ENCODE measurements around the gene GAS2L2.

Gene GAS2L2

DNA sequence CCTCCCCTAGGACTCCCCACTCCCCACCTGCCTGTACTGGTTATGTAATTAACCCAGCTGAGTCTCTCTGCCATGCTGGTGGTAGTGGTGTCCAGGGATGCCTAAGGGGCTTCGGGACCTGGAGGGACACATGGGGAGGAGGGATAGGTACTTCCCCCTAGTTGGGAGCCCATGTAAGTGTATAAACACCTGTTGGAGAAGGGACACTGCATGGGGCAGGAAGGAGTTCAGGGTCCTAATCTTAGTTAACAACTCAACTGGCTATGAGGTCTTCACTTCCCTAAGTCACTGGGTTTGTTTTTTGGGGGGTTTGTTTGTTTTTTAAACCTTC, 20.3 kb downstream of the GAS2L2 start:
- Histone ChIP-seq H3K4me1 (ENCODE audit: insufficient read depth, low read length) (peaks cover 11% of the 10 kb centered on the region), H3K9me3 (ENCODE audit: low read length) (no peaks in the 10 kb centered on the region), H3K9ac (ENCODE audit: low read length) (no peak overlapping the region), H3K27ac (ENCODE audit: low read depth, low read length) (no peak overlapping the region), H3K4me3 (ENCODE audit: low read depth in 1 of 2, low read length in 2 of 2) (no peak overlapping the region), H3K27me3 (ENCODE audit: control insufficient read depth in 1 of 2, insufficient read depth in 2 of 2, low read length in 2 of 2) (no peaks in the 10 kb centered on the region), H3K36me3 (ENCODE audit: insufficient read depth, low read length) (no peaks in the 10 kb centered on the region)

- Histone ChIP-seq H3K27me3 (ENCODE audit: control insufficient read depth in 1 of 2, insufficient read depth in 2 of 2, low read length in 2 of 2) (no peaks in the 10 kb centered on the region), H3K4me3 (ENCODE audit: low read depth in 1 of 2, low read length in 2 of 2) (peak overlapping the region in 1 of 2 donors; percentile 61), H3K4me1 (ENCODE audit: insufficient read depth, low read length) (peaks cover 11% of the 10 kb centered on the region), H3K36me3 (ENCODE audit: insufficient read depth, low read length) (no peaks in the 10 kb centered on the region), H3K9me3 (ENCODE audit: low read length) (no peaks in the 10 kb centered on the region), H3K9ac (ENCODE audit: low read length) (no peak overlapping the region), H3K27ac (ENCODE audit: low read depth, low read length) (no peak overlapping the region)
Observed at GRCh38 chr17:35731917-35732805, 20.9 kb downstream of the GAS2L2 start.

DNA sequence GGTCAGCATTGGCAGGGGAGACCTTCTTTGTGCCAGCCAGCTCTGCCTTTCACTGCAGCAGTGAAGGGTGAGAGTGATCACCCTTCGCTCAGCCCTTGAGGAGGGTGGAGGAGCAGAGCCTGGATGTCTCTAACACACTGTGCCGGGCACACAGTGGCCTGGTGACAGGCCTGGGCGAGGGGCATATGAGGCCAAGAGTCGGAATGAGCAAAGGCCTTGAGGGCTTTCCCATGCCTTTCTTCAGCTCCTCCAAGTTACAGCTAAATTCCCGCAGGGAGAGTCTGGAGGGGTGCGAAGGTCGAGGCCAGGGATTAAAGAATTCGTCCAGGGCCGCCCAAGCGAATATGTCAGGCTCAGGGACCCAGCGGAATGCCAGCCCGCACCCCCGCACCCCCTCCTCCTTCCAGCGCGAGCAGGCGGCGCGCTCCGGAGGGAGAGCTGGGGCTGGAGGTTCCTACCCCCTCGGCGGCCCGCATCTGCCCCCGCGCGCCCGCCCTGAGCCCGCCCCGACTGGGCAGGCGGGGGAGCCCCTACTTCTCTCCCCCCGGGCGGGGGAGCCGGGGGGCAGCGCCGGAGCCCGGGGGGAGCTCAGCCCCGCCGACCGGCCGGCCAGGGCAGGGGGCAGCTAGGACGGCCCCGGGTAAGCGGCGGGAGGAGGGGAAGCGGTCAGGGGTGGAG, 21.7 kb downstream of the GAS2L2 start, which contains the start of gene RASL10B:
TSS of gene RASL10B (plus strand) at position 401 of the 678 bp plus-strand sequence. CDS start 3,546 bp downstream, outside the sequence.
- Histone ChIP-seq H3K27ac (ENCODE audit: low read depth, low read length) (no peak within 1 kb of the TSS), H3K4me1 (ENCODE audit: insufficient read depth, low read length) (peaks cover 11% of the 10 kb centered on the region), H3K27me3 (ENCODE audit: control insufficient read depth in 1 of 2, insufficient read depth in 2 of 2, low read length in 2 of 2) (no peaks in the 10 kb centered on the region), H3K4me3 (ENCODE audit: low read depth in 1 of 2, low read length in 2 of 2) (peak within 1 kb of the TSS; percentile 42 to 61), H3K9ac (ENCODE audit: low read length) (no peak within 1 kb of the TSS), H3K9me3 (ENCODE audit: low read length) (no peaks in the 10 kb centered on the region), H3K36me3 (ENCODE audit: insufficient read depth, low read length) (no peaks in the 10 kb centered on the region)

- no peaks in the 10 kb centered on the region for H3K27me3 ChIP-seq (ENCODE audit: control insufficient read depth in 1 of 2, insufficient read depth in 2 of 2, low read length in 2 of 2)
- H3K27ac ChIP-seq (ENCODE audit: low read depth, low read length), result no peak overlapping the region
- H3K36me3 ChIP-seq (ENCODE audit: insufficient read depth, low read length), result peaks cover 5% of the 10 kb centered on the region
- H3K4me1 ChIP-seq (ENCODE audit: insufficient read depth, low read length), result peaks cover 11% of the 10 kb centered on the region
- no peak overlapping the region for H3K4me3 ChIP-seq (ENCODE audit: low read depth in 1 of 2, low read length in 2 of 2)
- no peak overlapping the region for H3K9ac ChIP-seq (ENCODE audit: low read length)
- no peaks in the 10 kb centered on the region for H3K9me3 ChIP-seq (ENCODE audit: low read length)
Observed at GRCh38 chr17:35730400-35731005, 22.5 kb downstream of the GAS2L2 start.

DNA sequence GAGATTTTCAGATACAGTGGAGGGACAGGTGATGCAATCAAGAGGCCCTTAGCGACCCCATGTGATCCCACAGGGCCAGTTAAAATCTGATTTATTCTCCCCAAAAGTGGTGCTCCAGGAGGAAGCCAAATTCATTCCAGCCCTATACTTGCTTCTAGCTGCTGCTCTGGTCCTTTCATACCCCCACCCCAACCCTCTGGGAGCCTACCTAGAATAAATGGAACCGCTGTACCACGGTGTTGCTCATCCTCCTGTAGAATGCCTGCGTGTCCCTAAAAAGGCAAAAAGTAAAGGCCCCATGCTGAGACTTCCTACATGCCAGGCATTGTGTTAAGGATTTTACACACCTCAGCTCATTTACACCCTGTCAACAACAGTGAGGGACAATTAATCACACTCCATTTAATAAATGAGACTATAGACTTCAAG, 23.6 kb downstream of the GAS2L2 start:
- no peaks in the 10 kb centered on the region for H3K27me3 ChIP-seq (ENCODE audit: control insufficient read depth in 1 of 2, insufficient read depth in 2 of 2, low read length in 2 of 2)
- peaks cover 16% of the 10 kb centered on the region for H3K36me3 ChIP-seq (ENCODE audit: insufficient read depth, low read length)
- no peak overlapping the region for H3K27ac ChIP-seq (ENCODE audit: low read depth, low read length)
- no peaks in the 10 kb centered on the region for H3K9me3 ChIP-seq (ENCODE audit: low read length)
- peaks cover 11% of the 10 kb centered on the region for H3K4me1 ChIP-seq (ENCODE audit: insufficient read depth, low read length)
- H3K9ac ChIP-seq (ENCODE audit: low read length), result no peak overlapping the region
- no peak overlapping the region for H3K4me3 ChIP-seq (ENCODE audit: low read depth in 1 of 2, low read length in 2 of 2)

DNA sequence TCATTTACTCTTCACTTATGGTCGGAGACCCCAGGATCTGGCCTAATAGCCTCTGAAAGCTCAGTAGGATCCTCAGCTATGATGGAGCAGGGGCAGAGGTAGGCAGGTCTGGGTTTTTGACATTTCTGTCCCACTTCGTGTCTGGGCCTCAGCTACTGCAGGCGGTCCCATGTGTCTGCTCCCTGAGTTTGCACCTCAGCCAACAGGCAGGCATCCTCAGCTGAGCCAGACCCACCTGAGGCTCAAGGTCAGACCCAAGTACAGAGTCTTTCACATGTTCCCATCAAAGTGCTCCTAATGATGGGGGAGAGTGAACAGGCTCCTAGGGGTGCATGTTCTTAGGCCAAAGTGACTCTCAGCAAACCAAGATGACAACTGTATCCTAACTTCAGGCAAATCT, 24.5 kb downstream of the GAS2L2 start:
- H3K9me3 ChIP-seq (ENCODE audit: low read length), result no peaks in the 10 kb centered on the region
- no peak overlapping the region for H3K4me3 ChIP-seq (ENCODE audit: low read depth in 1 of 2, low read length in 2 of 2)
- H3K4me1 ChIP-seq (ENCODE audit: insufficient read depth, low read length), result peaks cover 11% of the 10 kb centered on the region
- no peak overlapping the region for H3K9ac ChIP-seq (ENCODE audit: low read length)
- H3K36me3 ChIP-seq (ENCODE audit: insufficient read depth, low read length), result peaks cover 25% of the 10 kb centered on the region
- no peak overlapping the region for H3K27ac ChIP-seq (ENCODE audit: low read depth, low read length)
- no peaks in the 10 kb centered on the region for H3K27me3 ChIP-seq (ENCODE audit: control insufficient read depth in 1 of 2, insufficient read depth in 2 of 2, low read length in 2 of 2)

- Histone ChIP-seq H3K27ac (ENCODE audit: low read depth, low read length) (no peak overlapping the region), H3K9me3 (ENCODE audit: low read length) (no peaks in the 10 kb centered on the region), H3K4me3 (ENCODE audit: low read depth in 1 of 2, low read length in 2 of 2) (no peak overlapping the region), H3K9ac (ENCODE audit: low read length) (no peak overlapping the region), H3K36me3 (ENCODE audit: insufficient read depth, low read length) (peaks cover 32% of the 10 kb centered on the region), H3K4me1 (ENCODE audit: insufficient read depth, low read length) (peaks cover 11% of the 10 kb centered on the region), H3K27me3 (ENCODE audit: control insufficient read depth in 1 of 2, insufficient read depth in 2 of 2, low read length in 2 of 2) (no peaks in the 10 kb centered on the region)
Observed at GRCh38 chr17:35727635-35728034, 25.4 kb downstream of the GAS2L2 start.

DNA sequence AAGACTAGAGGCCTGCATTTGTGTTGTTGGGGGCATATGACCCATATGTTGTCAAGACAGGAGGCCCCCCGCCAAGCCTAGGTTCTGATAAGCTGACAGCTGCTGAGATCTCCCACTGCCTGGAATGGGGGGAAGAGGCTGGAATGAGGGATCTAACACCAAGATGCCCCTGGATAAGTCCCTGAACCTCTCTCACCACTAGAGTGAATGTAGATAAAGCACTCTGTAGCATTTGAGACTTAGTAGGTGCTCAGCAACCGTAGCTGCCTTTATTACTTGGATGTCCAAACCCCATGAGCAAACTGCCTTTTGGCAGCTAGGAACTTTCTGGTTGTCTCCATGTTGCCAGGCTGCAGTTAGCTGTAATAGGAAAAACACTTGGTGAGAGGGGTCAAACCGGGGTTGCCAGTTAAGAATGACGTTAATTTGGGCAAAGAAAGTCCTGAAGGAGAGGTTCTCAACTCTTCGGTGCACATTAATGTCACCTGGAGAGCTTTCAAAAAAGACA, 26.0 kb downstream of the GAS2L2 start:
- peaks cover 11% of the 10 kb centered on the region for H3K4me1 ChIP-seq (ENCODE audit: insufficient read depth, low read length)
- H3K27ac ChIP-seq (ENCODE audit: low read depth, low read length), result no peak overlapping the region
- no peak overlapping the region for H3K9ac ChIP-seq (ENCODE audit: low read length)
- peaks cover 32% of the 10 kb centered on the region for H3K36me3 ChIP-seq (ENCODE audit: insufficient read depth, low read length)
- H3K9me3 ChIP-seq (ENCODE audit: low read length), result no peaks in the 10 kb centered on the region
- no peaks in the 10 kb centered on the region for H3K27me3 ChIP-seq (ENCODE audit: control insufficient read depth in 1 of 2, insufficient read depth in 2 of 2, low read length in 2 of 2)
- no peak overlapping the region for H3K4me3 ChIP-seq (ENCODE audit: low read depth in 1 of 2, low read length in 2 of 2)

GRCh38 chr17:35726127-35726952, 26.7 kb downstream of the GAS2L2 start:
- Histone ChIP-seq H3K4me3 (ENCODE audit: low read depth in 1 of 2, low read length in 2 of 2) (no peak overlapping the region), H3K27ac (ENCODE audit: low read depth, low read length) (no peak overlapping the region), H3K27me3 (ENCODE audit: control insufficient read depth in 1 of 2, insufficient read depth in 2 of 2, low read length in 2 of 2) (no peaks in the 10 kb centered on the region), H3K9me3 (ENCODE audit: low read length) (no peaks in the 10 kb centered on the region), H3K4me1 (ENCODE audit: insufficient read depth, low read length) (peaks cover 10% of the 10 kb centered on the region), H3K9ac (ENCODE audit: low read length) (no peak overlapping the region), H3K36me3 (ENCODE audit: insufficient read depth, low read length) (peaks cover 36% of the 10 kb centered on the region)

DNA sequence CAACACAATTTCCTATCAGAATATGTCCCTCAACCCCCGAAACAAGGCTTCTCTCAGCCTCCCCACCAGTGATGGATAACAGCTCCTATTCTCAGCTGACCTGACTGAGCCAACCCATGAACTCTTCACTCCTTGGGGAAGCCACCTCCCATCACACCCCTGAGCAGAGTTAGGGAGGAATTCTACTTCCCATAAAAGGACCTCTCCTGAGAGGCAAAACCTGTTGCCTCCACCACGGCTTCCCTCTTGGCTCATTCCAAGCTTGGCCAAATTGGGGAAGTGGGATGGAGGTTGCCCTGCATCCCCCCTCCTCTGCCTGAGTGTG, 27.3 kb downstream of the GAS2L2 start:
- Histone ChIP-seq H3K9ac (ENCODE audit: low read length) (no peak overlapping the region), H3K4me3 (ENCODE audit: low read depth in 1 of 2, low read length in 2 of 2) (no peak overlapping the region), H3K27me3 (ENCODE audit: control insufficient read depth in 1 of 2, insufficient read depth in 2 of 2, low read length in 2 of 2) (no peaks in the 10 kb centered on the region), H3K27ac (ENCODE audit: low read depth, low read length) (no peak overlapping the region), H3K36me3 (ENCODE audit: insufficient read depth, low read length) (peaks cover 41% of the 10 kb centered on the region), H3K9me3 (ENCODE audit: low read length) (no peaks in the 10 kb centered on the region), H3K4me1 (ENCODE audit: insufficient read depth, low read length) (peaks cover 5% of the 10 kb centered on the region)

GRCh38 chr17:35725058-35725457, 28.0 kb downstream of the GAS2L2 start:
- Histone ChIP-seq H3K36me3 (ENCODE audit: insufficient read depth, low read length) (peaks cover 43% of the 10 kb centered on the region), H3K9ac (ENCODE audit: low read length) (no peak overlapping the region), H3K4me3 (ENCODE audit: low read depth in 1 of 2, low read length in 2 of 2) (no peak overlapping the region), H3K27me3 (ENCODE audit: control insufficient read depth in 1 of 2, insufficient read depth in 2 of 2, low read length in 2 of 2) (no peaks in the 10 kb centered on the region), H3K27ac (ENCODE audit: low read depth, low read length) (no peak overlapping the region), H3K9me3 (ENCODE audit: low read length) (no peaks in the 10 kb centered on the region), H3K4me1 (ENCODE audit: insufficient read depth, low read length) (no peaks in the 10 kb centered on the region)

All from muscle layer of colon (tissue), 2 donors.